ENCODE data around the gene MCCC1.

GRCh38 chr3:183074261-183074660 lies 25.0 kb downstream of the MCCC1 start:
- TF ChIP-seq CTCF (IDR thresholded peaks at IDR 0.05) (no peak), POLR2A (IDR thresholded peaks at IDR 0.05; ENCODE audit: low read depth) (no peak)
